Fibroblast of skin of left biceps (primary cell): ENCODE results near the gene RAB3A.

Source experiments
- DNase-seq, 2 experiments: peaks; one replicate each; pipeline ENCODE4 v3.0.0-alpha.2; 2013; ENCODE audit warnings: low read depth in 2 of 2

Gene RAB3A

GRCh38 chr19:18150776-18151624 is 52.8 kb downstream of the RAB3A start:
- no peak for DNase-seq

GRCh38 chr19:18149596-18149975 is 54.3 kb downstream of the RAB3A start:
- no peak for DNase-seq

- DNase-seq, result no peak
Observed at GRCh38 chr19:18147396-18147795, 56.4 kb downstream of the RAB3A start.
